Activated T-cell treated with anti-CD3 and anti-CD28 coated beads, Interleukin-2, amount 50 U/mL, for 24 hours (primary cell): ENCODE measurements around the gene DHCR24.
"Not testable (repeated sequence)": the region's sequence is repeated elsewhere in the genome, so short reads cannot be mapped to it uniquely, and the experiment has no call there.

ENCODE experiments used
- DNase-seq: peaks from one replicate; pipeline ENCODE4 v3.0.0-alpha.2; 2020
- H3K27ac Mint-ChIP-seq: 2 replicates; pipeline ENCODE4 v1.8.0; 2020; ENCODE audit warnings: mild to moderate bottlenecking, mixed read lengths
- H3K27me3 Mint-ChIP-seq: 2 replicates; pipeline ENCODE4 v1.8.0; 2020; ENCODE audit warnings: mixed read lengths
- H3K36me3 Mint-ChIP-seq: 2 replicates; pipeline ENCODE4 v1.8.0; 2020; ENCODE audit warnings: low read depth, mixed read lengths
- H3K4me1 Mint-ChIP-seq: 2 replicates; pipeline ENCODE4 v1.8.0; 2020; ENCODE audit warnings: low read depth, mixed read lengths
- H3K4me3 Mint-ChIP-seq: 2 replicates; pipeline ENCODE4 v1.8.0; 2020; ENCODE audit warnings: mild to moderate bottlenecking, moderate library complexity, mixed read lengths
- H3K9me3 Mint-ChIP-seq: 2 replicates; pipeline ENCODE4 v1.8.0; 2020; ENCODE audit warnings: mixed read lengths

DHCR24 gene

DNA sequence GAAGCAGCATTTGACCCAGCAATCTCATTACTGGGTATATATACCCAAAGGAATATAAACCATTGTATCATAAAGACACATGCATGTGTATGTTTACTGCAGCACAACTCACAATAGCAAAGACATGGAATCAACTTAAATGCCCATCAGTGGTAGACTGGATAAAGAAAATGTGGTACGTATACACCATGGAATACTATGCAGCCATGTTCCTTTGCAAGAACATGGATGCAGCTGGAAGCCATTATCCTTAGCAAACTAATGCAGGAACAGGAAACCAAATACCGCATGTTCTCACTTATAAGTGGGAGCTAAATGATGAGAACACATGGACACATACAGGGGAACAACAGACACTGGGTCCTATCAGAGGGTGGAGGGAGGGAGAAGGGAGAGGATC is 5.4 kb downstream of the DHCR24 start:
- H3K9me3 Mint-ChIP-seq, H3K27me3 Mint-ChIP-seq, DNase-seq, H3K4me3 Mint-ChIP-seq, H3K27ac Mint-ChIP-seq: not testable (repeated sequence)
- H3K4me1 Mint-ChIP-seq, result peaks cover 46% of the 10 kb centered on the region
- peaks cover 91% of the 10 kb centered on the region for H3K36me3 Mint-ChIP-seq

DNA sequence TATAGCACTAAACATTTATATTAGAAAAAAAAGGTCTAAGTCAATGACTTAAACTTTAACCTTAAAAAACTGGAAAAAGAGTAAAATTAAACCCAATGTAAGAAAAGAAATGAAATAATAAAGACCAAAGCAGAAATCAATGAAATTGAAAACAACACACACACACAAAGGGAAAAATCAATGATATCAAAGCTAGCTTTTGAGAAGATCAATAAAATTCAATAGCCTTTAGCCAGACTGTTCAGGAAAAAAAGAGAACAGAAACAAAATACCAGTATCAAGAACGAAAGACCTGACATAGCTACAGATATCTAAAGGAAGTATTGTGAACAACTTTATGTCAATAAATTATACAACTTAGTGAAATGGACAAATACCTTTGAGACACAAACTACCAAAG is 7.1 kb downstream of the DHCR24 start:
- Mint-ChIP-seq H3K36me3 (peaks cover 93% of the 10 kb centered on the region), H3K27ac (no peak overlapping the region), H3K27me3 (no peaks in the 10 kb centered on the region), H3K4me3 (no peak overlapping the region), H3K9me3 (no peaks in the 10 kb centered on the region), H3K4me1 (peaks cover 31% of the 10 kb centered on the region)
- DNase-seq, result no peak

DNA sequence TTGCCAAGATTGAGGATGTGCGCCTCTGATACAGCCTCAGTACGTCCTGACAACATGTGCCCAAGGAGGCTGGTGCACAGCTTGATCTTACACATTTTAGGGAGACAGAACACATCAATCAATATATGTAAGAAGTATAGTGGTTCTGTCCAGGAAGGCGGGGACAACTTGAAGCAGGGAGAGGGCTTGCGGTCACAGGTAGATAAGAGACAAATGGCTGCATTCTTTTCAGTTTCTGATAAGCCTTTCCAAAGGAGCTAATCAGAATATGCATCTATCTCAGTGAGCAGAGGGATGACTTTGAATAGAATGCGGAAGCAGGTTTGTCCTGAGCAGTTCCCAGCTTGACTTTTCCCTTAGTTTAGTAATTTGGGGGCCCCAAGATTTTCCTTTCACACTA is 10.2 kb downstream of the DHCR24 start:
- H3K4me3 Mint-ChIP-seq, result no peak overlapping the region
- no peaks in the 10 kb centered on the region for H3K27me3 Mint-ChIP-seq
- peaks cover 5% of the 10 kb centered on the region for H3K4me1 Mint-ChIP-seq
- DNase-seq, result no peak
- H3K9me3 Mint-ChIP-seq, result no peaks in the 10 kb centered on the region
- no peak overlapping the region for H3K27ac Mint-ChIP-seq
- peaks cover 83% of the 10 kb centered on the region for H3K36me3 Mint-ChIP-seq

DNA sequence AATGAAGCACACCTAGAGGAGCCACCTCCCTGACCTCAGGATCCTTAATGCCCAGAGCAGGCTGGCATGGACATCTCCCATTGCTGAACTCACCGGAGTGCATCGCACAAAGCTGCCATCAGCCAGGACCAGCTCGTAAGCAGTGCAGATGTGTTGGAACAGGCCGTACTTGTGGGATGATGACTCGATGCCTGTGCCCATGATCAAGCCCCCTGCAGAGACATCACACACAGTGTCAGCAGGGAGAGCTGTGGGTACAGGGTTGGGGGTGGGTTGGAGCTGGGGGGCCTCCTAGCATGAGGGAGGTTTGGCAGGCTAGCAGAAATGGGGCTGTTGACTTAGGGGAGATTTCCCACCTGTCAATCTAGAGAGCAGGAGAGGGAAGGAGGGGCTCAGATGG is 12.0 kb downstream of the DHCR24 start:
- no peak overlapping the region for H3K4me3 Mint-ChIP-seq
- H3K4me1 Mint-ChIP-seq, result peaks cover 5% of the 10 kb centered on the region
- no peak for DNase-seq
- no peaks in the 10 kb centered on the region for H3K9me3 Mint-ChIP-seq
- H3K27ac Mint-ChIP-seq, result no peak overlapping the region
- H3K27me3 Mint-ChIP-seq, result no peaks in the 10 kb centered on the region
- peaks cover 82% of the 10 kb centered on the region for H3K36me3 Mint-ChIP-seq

DNA sequence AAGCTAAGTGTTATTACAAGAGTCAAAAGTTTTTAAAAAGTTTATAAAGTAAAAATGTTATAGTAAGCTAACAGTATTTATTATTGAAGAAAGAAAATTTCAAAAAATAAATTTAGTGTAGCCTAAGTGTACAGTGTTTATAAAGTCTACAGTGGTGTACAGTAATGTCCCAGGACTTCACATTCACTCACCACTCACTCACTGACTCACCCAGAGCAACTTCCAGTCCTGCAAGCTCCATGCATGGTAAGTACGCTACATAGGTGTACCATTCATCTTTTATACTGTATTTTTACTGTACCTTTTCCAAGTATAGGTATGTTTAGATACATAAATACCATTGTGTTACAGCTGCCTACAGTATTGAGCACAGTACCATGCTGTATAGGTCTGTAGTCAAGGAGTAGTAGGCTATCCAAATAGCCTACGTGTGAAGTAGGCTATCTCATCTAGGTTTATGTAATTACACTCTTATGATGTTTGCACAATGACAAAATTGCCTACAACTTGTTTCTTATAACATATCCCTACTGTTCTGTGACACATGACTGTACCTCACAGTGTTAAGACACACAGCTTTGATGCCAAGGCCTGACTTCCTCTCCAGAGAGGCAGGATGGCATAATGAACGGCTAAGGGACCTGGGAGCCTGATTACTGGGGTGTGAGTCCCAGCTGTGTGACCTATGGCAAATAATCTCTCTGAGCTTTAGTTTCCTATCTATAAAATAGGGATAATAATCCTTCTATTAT is 12.7 kb downstream of the DHCR24 start:
- Mint-ChIP-seq H3K36me3 (peaks cover 80% of the 10 kb centered on the region), H3K4me3 (no peak overlapping the region), H3K4me1 (peaks cover 5% of the 10 kb centered on the region), H3K27me3 (no peaks in the 10 kb centered on the region), H3K9me3 (no peaks in the 10 kb centered on the region), H3K27ac (no peak overlapping the region)
- DNase-seq, result no peak

DNA sequence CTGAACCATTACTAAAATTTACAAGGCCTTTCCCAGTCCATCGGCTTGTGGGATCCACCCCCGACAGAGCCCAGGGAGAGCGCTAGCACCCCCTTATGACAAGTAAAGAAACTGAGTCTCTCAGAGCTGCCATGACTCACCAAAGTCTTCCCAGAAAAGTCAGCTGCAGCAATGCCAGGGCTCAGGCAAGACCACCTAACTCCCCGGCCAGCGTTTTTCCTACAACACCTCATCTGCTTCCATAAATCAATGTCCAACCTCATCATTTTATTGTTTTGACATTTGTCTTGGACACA is 15.0 kb downstream of the DHCR24 start:
- H3K4me3 Mint-ChIP-seq, result no peak overlapping the region
- H3K4me1 Mint-ChIP-seq, result peaks cover 2% of the 10 kb centered on the region
- H3K9me3 Mint-ChIP-seq, result no peaks in the 10 kb centered on the region
- no peaks in the 10 kb centered on the region for H3K27me3 Mint-ChIP-seq
- H3K36me3 Mint-ChIP-seq, result peaks cover 86% of the 10 kb centered on the region
- no peak overlapping the region for H3K27ac Mint-ChIP-seq
- no peak for DNase-seq

DNA sequence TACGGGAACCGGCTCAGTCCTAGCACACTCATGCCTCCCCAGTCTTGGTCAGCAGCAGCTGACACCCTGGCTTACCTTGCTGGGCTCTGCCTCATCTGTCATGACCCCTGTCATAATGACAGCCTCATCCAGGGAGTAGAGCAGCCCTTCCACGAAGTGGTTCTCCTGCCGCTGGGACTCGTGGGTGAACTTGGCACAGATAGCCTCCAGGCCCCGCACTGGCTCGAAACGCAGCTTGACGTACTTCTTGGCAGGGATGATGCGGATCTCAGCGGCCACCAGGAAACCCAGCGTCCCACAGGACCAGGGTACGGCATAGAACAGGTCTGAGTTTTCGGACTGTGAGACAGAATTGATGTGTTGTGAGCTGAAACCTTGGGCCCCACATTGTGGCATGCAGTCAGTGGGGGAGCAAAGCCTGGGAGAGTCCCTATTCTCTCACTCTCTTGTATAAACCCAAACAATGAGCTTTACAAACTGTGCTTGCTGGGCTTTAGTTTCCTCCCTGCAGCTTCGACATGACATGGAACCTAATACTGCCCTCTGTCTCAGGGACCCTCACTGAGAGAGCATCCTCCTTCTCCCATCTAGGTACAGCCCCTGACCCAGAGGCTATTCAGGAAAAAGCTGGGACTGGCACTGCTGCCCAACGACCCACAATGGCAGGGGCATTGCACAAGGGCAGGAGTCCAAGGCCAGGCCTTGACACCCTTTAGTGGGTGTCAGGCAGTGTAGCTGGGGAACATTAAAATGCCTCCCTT is 15.5 kb downstream of the DHCR24 start:
- H3K36me3 Mint-ChIP-seq, result peaks cover 86% of the 10 kb centered on the region
- no peak for DNase-seq

DNA sequence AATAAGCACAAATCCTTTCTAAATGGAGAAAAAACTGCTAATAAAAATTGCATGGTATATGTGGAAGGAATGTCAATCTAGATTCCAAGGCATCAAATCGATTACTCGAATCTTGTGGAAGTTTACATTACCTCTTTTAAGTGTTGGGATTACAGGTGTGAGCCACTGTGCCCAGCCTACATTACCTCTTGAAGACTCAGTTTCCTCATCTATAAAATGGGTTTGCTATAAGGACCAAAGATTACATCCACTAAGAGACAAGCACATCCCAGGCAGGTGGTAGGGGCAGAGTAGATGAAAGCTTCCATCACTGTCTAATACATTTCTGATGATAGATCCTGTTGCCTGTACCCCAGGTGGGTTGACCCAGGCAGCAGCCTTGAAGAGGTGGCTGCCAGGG is 16.1 kb downstream of the DHCR24 start:
- H3K4me1 Mint-ChIP-seq, result no peaks in the 10 kb centered on the region
- no peak overlapping the region for H3K27ac Mint-ChIP-seq
- no peak for DNase-seq
- H3K9me3 Mint-ChIP-seq, result no peaks in the 10 kb centered on the region
- H3K27me3 Mint-ChIP-seq, result no peaks in the 10 kb centered on the region
- H3K36me3 Mint-ChIP-seq, result peaks cover 86% of the 10 kb centered on the region
- no peak overlapping the region for H3K4me3 Mint-ChIP-seq

More for the DNA sequence above, 15.5 kb downstream of the DHCR24 start:
- Mint-ChIP-seq H3K4me1 (no peaks in the 10 kb centered on the region), H3K9me3 (no peaks in the 10 kb centered on the region), H3K4me3 (no peak overlapping the region), H3K27ac (no peak overlapping the region), H3K27me3 (no peaks in the 10 kb centered on the region)

DNA sequence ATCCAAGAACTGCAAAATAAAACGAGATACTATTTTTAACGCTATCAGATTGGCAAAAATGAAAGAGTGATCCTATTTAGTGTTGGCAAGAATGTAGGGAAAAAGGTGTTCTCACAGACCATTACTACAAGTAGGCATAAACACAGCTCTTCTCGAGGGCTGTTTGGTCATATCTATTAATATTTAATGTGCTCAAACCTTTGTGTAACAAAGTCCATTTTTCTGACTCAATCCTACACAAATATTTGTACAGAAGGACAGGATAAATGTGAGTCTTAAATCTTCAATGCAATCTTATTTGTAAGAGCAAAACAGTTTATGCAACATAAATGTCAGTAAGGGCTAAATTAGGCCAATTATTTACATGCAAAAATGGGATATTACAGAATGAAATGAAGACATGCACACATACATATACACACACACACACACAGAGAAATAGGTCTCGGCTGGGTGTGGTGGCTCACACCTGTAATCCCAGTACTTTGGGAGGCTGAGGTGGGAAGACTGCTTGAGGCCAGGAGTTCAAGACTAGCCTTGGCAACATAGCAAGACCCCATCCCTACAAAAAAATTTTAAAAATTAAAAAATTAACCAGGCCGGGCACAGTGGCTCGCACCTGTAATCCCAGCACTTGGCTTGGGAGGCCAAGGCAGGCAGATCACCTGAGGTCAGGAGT is 17.7 kb downstream of the DHCR24 start:
- no peak overlapping the region for H3K4me3 Mint-ChIP-seq
- no peak overlapping the region for H3K27ac Mint-ChIP-seq
- no peak for DNase-seq
- no peaks in the 10 kb centered on the region for H3K9me3 Mint-ChIP-seq
- H3K36me3 Mint-ChIP-seq, result peaks cover 89% of the 10 kb centered on the region
- H3K4me1 Mint-ChIP-seq, result no peaks in the 10 kb centered on the region
- H3K27me3 Mint-ChIP-seq, result no peaks in the 10 kb centered on the region

DNA sequence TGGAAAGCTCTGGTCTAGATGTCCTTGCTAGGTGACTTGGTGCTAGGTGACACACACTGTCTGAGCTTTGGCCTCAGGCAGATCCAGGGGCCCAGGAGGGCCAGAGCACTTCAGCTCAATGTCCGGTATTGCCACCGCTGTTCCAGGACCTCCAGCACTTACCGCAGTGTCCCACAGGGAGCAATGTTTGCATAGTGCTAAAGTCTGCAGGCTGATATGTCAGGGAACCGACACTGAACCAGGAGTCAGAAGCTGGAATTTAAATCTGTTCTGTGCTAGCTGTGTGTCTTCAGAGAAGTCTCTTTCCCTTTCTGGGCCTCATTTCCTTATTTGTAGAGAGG is 19.3 kb downstream of the DHCR24 start:
- no peak overlapping the region for H3K4me3 Mint-ChIP-seq

DNA sequence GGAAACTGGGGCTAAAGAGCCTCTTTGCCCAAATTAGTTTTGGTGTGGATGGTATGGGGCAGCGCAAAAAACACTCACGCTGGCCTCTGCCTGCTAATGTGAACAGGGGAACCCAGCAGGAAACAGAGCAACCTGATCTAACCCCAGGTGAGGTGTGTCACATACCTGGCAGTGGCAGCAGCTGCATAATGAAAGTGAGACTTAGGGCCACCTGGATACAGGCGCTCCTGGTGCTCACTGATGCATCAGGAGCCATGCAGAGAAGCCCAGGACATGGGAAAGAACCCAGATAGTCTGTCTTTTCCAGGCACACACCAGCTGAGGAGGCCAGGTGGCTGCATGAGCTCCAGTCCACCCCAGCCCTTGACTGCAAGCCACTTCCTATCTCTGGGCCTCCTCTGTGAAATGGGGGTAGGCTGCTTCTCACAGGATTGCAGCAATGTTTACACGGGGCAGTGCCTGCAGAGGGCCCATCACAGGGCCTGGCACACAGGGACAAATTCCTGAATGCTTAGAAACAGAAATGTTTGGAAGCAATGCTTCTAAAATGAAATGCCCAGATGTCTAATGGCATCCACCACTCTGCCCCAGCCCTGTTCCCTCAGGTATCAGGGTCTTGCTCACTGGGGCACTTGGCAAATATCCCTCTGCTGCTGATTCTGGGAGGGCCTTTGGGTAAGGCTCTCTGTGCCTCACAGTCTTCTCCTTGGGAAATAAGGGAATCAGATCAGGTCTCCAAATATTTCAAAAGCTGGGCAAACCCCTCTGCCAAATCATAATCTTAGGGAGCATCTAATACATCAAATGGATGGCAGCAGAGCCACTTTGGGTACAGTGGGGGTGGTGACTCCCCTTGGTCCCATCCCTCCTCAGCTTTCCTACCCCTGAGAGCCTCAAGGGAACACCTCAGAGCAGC is 19.9 kb downstream of the DHCR24 start:
- H3K36me3 Mint-ChIP-seq, result peaks cover 92% of the 10 kb centered on the region
- no peaks in the 10 kb centered on the region for H3K27me3 Mint-ChIP-seq
- no peak for DNase-seq
- no peaks in the 10 kb centered on the region for H3K9me3 Mint-ChIP-seq
- no peaks in the 10 kb centered on the region for H3K4me1 Mint-ChIP-seq
- no peak overlapping the region for H3K27ac Mint-ChIP-seq
- no peak overlapping the region for H3K4me3 Mint-ChIP-seq

More for the DNA sequence above, 19.3 kb downstream of the DHCR24 start:
- no peak overlapping the region for H3K27ac Mint-ChIP-seq
- no peaks in the 10 kb centered on the region for H3K9me3 Mint-ChIP-seq
- H3K27me3 Mint-ChIP-seq, result no peaks in the 10 kb centered on the region
- peaks cover 92% of the 10 kb centered on the region for H3K36me3 Mint-ChIP-seq
- H3K4me1 Mint-ChIP-seq, result no peaks in the 10 kb centered on the region
- DNase-seq, result no peak

DNA sequence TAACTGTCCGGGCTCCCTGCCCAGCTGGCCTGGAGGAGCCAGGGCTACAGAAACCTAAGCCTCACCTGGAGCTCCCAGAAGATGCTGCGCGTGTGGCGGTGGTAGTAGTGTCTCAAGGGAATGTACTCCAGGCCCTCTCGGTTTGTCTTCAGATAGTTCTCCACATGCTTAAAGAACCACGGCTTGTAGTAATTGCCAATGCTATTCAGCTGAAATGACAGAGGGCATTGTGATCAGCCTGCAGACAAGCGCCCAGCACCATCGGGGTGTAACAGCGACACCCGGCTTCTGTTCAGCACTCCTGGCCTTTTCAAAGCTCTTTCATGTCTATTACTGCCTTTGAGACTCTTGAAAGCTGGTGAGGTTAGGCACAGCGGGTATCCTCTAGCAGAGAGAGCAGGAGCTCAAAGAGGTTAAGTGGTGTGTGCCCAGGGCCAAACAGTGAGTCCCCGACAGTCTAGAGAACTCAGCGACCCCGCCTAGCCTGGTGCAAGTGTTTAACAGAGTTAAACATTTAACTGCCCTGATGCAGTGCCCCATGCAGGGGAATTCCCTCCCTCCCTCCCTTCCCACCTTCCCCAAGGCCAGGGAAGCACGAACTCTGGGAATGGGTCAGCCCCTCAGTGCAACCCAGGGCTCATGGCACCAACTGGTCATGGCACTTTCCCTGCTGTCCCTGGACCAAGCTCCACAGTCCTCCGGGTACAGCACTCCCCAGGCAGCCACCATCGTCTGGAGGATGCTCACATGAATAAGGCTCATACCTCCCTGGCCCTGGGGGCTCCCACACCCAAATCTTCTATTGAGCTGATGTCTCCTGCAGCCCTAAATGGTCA is 21.5 kb downstream of the DHCR24 start:
- H3K27me3 Mint-ChIP-seq, result no peaks in the 10 kb centered on the region
- peaks cover 90% of the 10 kb centered on the region for H3K36me3 Mint-ChIP-seq
- no peak for DNase-seq
- no peaks in the 10 kb centered on the region for H3K4me1 Mint-ChIP-seq
- H3K4me3 Mint-ChIP-seq, result no peak overlapping the region
- no peaks in the 10 kb centered on the region for H3K9me3 Mint-ChIP-seq
- no peak overlapping the region for H3K27ac Mint-ChIP-seq

DNA sequence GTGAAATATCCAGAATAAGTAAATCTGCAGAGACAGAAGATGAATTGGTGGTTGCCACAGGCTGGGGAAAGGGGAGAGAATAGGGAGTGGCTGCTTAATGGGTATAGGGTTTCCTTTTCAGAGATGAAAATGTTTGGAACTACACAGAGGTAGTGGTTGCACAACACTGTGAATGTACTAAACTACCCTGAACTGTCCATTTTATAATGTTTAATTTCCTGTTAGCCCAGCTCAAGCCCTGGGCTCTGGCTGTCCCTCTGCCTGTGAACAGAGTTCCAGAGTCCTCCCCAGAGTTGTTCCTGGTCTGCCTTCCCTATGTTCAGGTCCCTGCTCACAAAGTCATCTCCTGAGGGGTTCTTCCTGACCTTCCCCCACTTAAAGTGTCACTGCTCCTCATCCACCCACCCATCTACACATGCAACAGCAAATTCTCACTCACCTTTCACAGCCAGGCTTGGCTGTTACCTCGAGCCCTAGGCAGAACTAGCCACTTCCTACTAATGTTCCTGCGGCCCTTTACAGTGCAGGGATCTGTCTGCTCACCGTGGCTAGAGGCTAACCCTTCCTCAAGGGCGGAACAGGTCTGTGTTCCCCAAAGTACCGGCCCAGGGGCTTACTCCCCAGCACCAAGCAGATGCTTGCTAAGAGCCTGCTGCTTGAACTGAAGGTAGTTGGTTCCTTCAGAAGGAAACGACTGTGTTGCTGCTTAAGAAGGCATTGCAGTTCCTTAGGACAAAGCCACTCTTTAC is 22.4 kb downstream of the DHCR24 start:
- Mint-ChIP-seq H3K27ac (no peak overlapping the region), H3K4me1 (no peaks in the 10 kb centered on the region), H3K9me3 (no peaks in the 10 kb centered on the region), H3K4me3 (no peak overlapping the region), H3K36me3 (peaks cover 93% of the 10 kb centered on the region), H3K27me3 (no peaks in the 10 kb centered on the region)
- no peak for DNase-seq
